Tibial nerve (tissue), 4 donors: ENCODE data around the gene UQCRFS1. TPM values are rescaled to one million over a fixed set of nuclear protein-coding genes. Genes with fewer than 3 reads are reported as not detected.

Experiments used
- DNase-seq, 2 donors: peaks; one replicate each; pipeline ENCODE4 v3.0.0-alpha.2; 2019; ENCODE audit warnings: low spot score in 2 of 2
- H3K27ac ChIP-seq, 4 donors: fragments of 200-600 bp; sonication (generic) in 3 of 4; one replicate each; pipeline ENCODE4 v1.5.1; 2017 to 2019; ENCODE audit warnings: mild to moderate bottlenecking in 1 of 4
- H3K27me3 ChIP-seq, 2 donors: fragments of 200-600 bp; sonication (generic) in 1 of 2; one replicate each; pipeline versions ENCODE4 v1.5.1 to v1.6.0; 2017 to 2019
- H3K36me3 ChIP-seq, 3 donors: fragments of 200-600 bp; sonication (generic); one replicate each; pipeline ENCODE4 v1.5.1; 2018 to 2019
- H3K4me1 ChIP-seq, 4 donors: fragments of 200-600 bp; sonication (generic) in 3 of 4; one replicate each; pipeline ENCODE4 v1.5.1; 2017 to 2019
- H3K4me3 ChIP-seq, 4 donors: fragments of 200-600 bp; sonication (generic) in 3 of 4; one replicate each; pipeline ENCODE4 v1.5.1; 2017 to 2019; ENCODE audit warnings: mild to moderate bottlenecking in 1 of 4, moderate library complexity in 1 of 4
- H3K9me3 ChIP-seq, 4 donors: fragments of 200-600 bp; sonication (generic) in 3 of 4; one replicate each; pipeline ENCODE4 v1.5.1; 2017 to 2019
- CTCF ChIP-seq, 5 experiments: fragments of 200-600 bp in 3 of 5; fragments of 450-650 bp in 2 of 5; sonication (generic) in 3 of 5; IDR thresholded peaks; one replicate each; pipeline ENCODE4 v1.5.1; 2016 to 2019; ENCODE audit warnings: antibody characterized with exemption in 5 of 5, mild to moderate bottlenecking in 3 of 5, moderate library complexity in 2 of 5
- EP300 ChIP-seq, 2 donors: sonication (generic); formaldehyde crosslinking; IDR thresholded peaks; one replicate each; pipeline ENCODE4 v1.6.1; 2017; ENCODE audit warnings: antibody characterized with exemption in 2 of 2, mild to moderate bottlenecking in 1 of 2
- POLR2A ChIP-seq, 2 donors: fragments of 450-650 bp; IDR thresholded peaks; one replicate each; pipeline ENCODE4 v1.6.1; 2017; ENCODE audit warnings: antibody characterized with exemption in 2 of 2, mild to moderate bottlenecking in 2 of 2, moderate library complexity in 2 of 2
- WGBS, 2 donors: methylation state at CpG; one replicate each; pipeline ENCODE4 v1.1.5; 2018; 5-methylcytosine and 5-hydroxymethylcytosine counted together
- total RNA-seq, 4 donors: library from RNA; depleted of rRNA; stranded (reverse); fragments of >200 nt; gene quantifications; one replicate each; pipeline ENCODE4 v1.1.0, GENCODE V29; 2016

The UQCRFS1 gene
- total RNA-seq, 4 donors from 2014 or later, result 14.1 to 20.1 (median 16.7) TPM

- Histone ChIP-seq H3K27me3 (no peaks in the 10 kb centered on the region), H3K36me3 (no peaks in the 10 kb centered on the region), H3K27ac (no peak overlapping the region), H3K9me3 (no peaks in the 10 kb centered on the region), H3K4me1 (peaks cover 0 to 4% (median 0%) of the 10 kb centered on the region in 4 donors), H3K4me3 (no peak overlapping the region)
- 21 to 22% methylated on average over 9 of the region's 9 CpGs for WGBS, 2 donors
- TF ChIP-seq CTCF (IDR thresholded peaks at IDR 0.05) (no peak), EP300 (IDR thresholded peaks at IDR 0.05) (no peak), POLR2A (IDR thresholded peaks at IDR 0.05) (no peak)
- no peak for DNase-seq
Measured at GRCh38 chr19:29247872-29248271, 34.9 kb upstream of the UQCRFS1 start.

GRCh38 chr19:29247471-29247870 lies 34.5 kb upstream of the UQCRFS1 start:
- no peaks in the 10 kb centered on the region for H3K27me3 ChIP-seq
- no peak overlapping the region for H3K4me3 ChIP-seq
- H3K9me3 ChIP-seq, result no peaks in the 10 kb centered on the region
- no peaks in the 10 kb centered on the region for H3K36me3 ChIP-seq
- 74 to 81% methylated on average over 9 of the region's 9 CpGs for WGBS, 2 donors
- TF ChIP-seq POLR2A (IDR thresholded peaks at IDR 0.05) (no peak), EP300 (IDR thresholded peaks at IDR 0.05) (no peak), CTCF (IDR thresholded peaks at IDR 0.05) (no peak)
- no peak overlapping the region for H3K27ac ChIP-seq
- H3K4me1 ChIP-seq, result peaks cover 0 to 4% (median 0%) of the 10 kb centered on the region in 4 donors
- DNase-seq, result no peak

- Histone ChIP-seq H3K4me3 (no peak overlapping the region), H3K4me1 (peaks cover 0 to 4% (median 0%) of the 10 kb centered on the region in 4 donors), H3K27ac (no peak overlapping the region), H3K27me3 (no peaks in the 10 kb centered on the region), H3K36me3 (no peaks in the 10 kb centered on the region), H3K9me3 (no peaks in the 10 kb centered on the region)
- DNase-seq, result no peak
- no peak for TF ChIP-seq POLR2A (IDR thresholded peaks at IDR 0.05)
- TF ChIP-seq CTCF (IDR thresholded peaks at IDR 0.05), result no peak
- TF ChIP-seq EP300 (IDR thresholded peaks at IDR 0.05), result no peak
- WGBS, 2 donors, result 74 to 77% methylated on average over 3 of the region's 3 CpGs
Measured at GRCh38 chr19:29247051-29247450, 34.1 kb upstream of the UQCRFS1 start.

- no peak overlapping the region for H3K27ac ChIP-seq
- no peaks in the 10 kb centered on the region for H3K9me3 ChIP-seq
- no peaks in the 10 kb centered on the region for H3K27me3 ChIP-seq
- no peak for TF ChIP-seq CTCF (IDR thresholded peaks at IDR 0.05)
- TF ChIP-seq POLR2A (IDR thresholded peaks at IDR 0.05), result no peak
- no peak for TF ChIP-seq EP300 (IDR thresholded peaks at IDR 0.05)
- 29 to 33% methylated on average over 6 of the region's 6 CpGs for whole genome bisulfite sequencing, 2 donors
- H3K4me1 ChIP-seq, result peaks cover 0 to 4% (median 0%) of the 10 kb centered on the region in 4 donors
- no peak overlapping the region for H3K4me3 ChIP-seq
- no peak for DNase-seq
- no peaks in the 10 kb centered on the region for H3K36me3 ChIP-seq
Measured at GRCh38 chr19:29245215-29245614, 32.3 kb upstream of the UQCRFS1 start.

- TF ChIP-seq POLR2A (IDR thresholded peaks at IDR 0.05), result no peak
- no peaks in the 10 kb centered on the region for H3K36me3 ChIP-seq
Measured at GRCh38 chr19:29241324-29241723, 28.4 kb upstream of the UQCRFS1 start.

GRCh38 chr19:29239213-29239776 lies 26.3 kb upstream of the UQCRFS1 start:
- DNase-seq, result no peak
- Histone ChIP-seq H3K27ac (no peak overlapping the region), H3K4me1 (no peaks in the 10 kb centered on the region), H3K36me3 (no peaks in the 10 kb centered on the region), H3K4me3 (no peak overlapping the region), H3K27me3 (no peaks in the 10 kb centered on the region), H3K9me3 (peaks cover 0 to 26% (median 3%) of the 10 kb centered on the region in 4 donors)
- 53 to 76% methylated on average over 2 of the region's 2 CpGs for WGBS, 2 donors
- no peak for TF ChIP-seq EP300 (IDR thresholded peaks at IDR 0.05)
- TF ChIP-seq POLR2A (IDR thresholded peaks at IDR 0.05), result no peak
- TF ChIP-seq CTCF (IDR thresholded peaks at IDR 0.05), result no peak

More at GRCh38 chr19:29241324-29241723, 28.4 kb upstream of the UQCRFS1 start:
- Histone ChIP-seq H3K4me3 (no peak overlapping the region), H3K4me1 (no peaks in the 10 kb centered on the region), H3K27ac (no peak overlapping the region), H3K27me3 (no peaks in the 10 kb centered on the region), H3K9me3 (peaks cover 0 to 9% (median 2%) of the 10 kb centered on the region in 4 donors)
- DNase-seq, result no peak
